Measurements from ENCODE around the gene DDX59.

DDX59 gene

GRCh38 chr1:200666309-200666708, 3.4 kb downstream of the DDX59 start:
- peaks cover 3% of the 10 kb centered on the region; the same call in 1 of the 2 replicates for H3K4me1 ChIP-seq (ENCODE audit: control insufficient read depth, insufficient read depth, low read length)
- POLR2A ChIA-PET: no interaction called here
- no peak overlapping the region for H3K27ac ChIP-seq (ENCODE audit: extremely low read depth, low read depth, low read length)
- CTCF ChIA-PET: interaction anchor here (0.5 to 0.6 kb wide), 2 partner anchors 9 to 58 kb away, joined by 3 read pairs; no protein-coding TSS in a partner anchor
- no peaks in the 10 kb centered on the region for H3K9me3 ChIP-seq (ENCODE audit: control insufficient read depth, insufficient read depth, low read depth, low read length)
- no peak for TF ChIP-seq ZBTB7A (tag by site-specific recombination; IDR thresholded peaks at IDR 0.05; ENCODE audit: low read depth)
- TF ChIP-seq ELK4 (IDR thresholded peaks at IDR 0.05; ENCODE audit: borderline replicate concordance, low read depth, low read length): no peak
- no peak for TF ChIP-seq ZNF544 (tag by site-specific recombination; IDR thresholded peaks at IDR 0.05)
- TF ChIP-seq ZNF473 (tag by site-specific recombination; IDR thresholded peaks at IDR 0.05): no peak
- no peak for TF ChIP-seq ZNF157 (tag by site-specific recombination; IDR thresholded peaks at IDR 0.05)
- TF ChIP-seq KLF7 (tag by site-specific recombination; IDR thresholded peaks at IDR 0.05; ENCODE audit: borderline replicate concordance): no peak
- TF ChIP-seq ZNF266 (tag by site-specific recombination; IDR thresholded peaks at IDR 0.05; ENCODE audit: low read depth): no peak
- TF ChIP-seq WT1 (tag by site-specific recombination; IDR thresholded peaks at IDR 0.05): no peak
- TF ChIP-seq ZIC2 (tag by site-specific recombination; IDR thresholded peaks at IDR 0.05): no peak
- no peak for TF ChIP-seq GFI1B (tag by site-specific recombination; IDR thresholded peaks at IDR 0.05)
- TF ChIP-seq SALL2 (tag by site-specific recombination; IDR thresholded peaks at IDR 0.05; ENCODE audit: borderline replicate concordance): no peak
- no peak for TF ChIP-seq ZNF596 (tag by site-specific recombination; IDR thresholded peaks at IDR 0.05)
- no peak for TF ChIP-seq ZBTB44 (tag by site-specific recombination; IDR thresholded peaks at IDR 0.05)
- no peak for TF ChIP-seq ZNF175 (tag by site-specific recombination; IDR thresholded peaks at IDR 0.05)
- TF ChIP-seq ZNF350 (tag by site-specific recombination; IDR thresholded peaks at IDR 0.05): no peak
- no peak for TF ChIP-seq ZNF677 (tag by site-specific recombination; IDR thresholded peaks at IDR 0.05)
- TF ChIP-seq ZNF560 (tag by site-specific recombination; IDR thresholded peaks at IDR 0.05; ENCODE audit: borderline replicate concordance): no peak
- H3K4me3 ChIP-seq (ENCODE audit: low read depth, low read length): no peak overlapping the region
- peaks cover 18 to 41% of the 10 kb centered on the region in 2 experiments for H3K36me3 ChIP-seq (ENCODE audit: control insufficient read depth in 2 of 2, insufficient read depth in 1 of 2, low read length in 2 of 2)

GRCh38 chr1:200665861-200666260, 3.8 kb downstream of the DDX59 start:
- Histone ChIP-seq H3K9me3 (ENCODE audit: control insufficient read depth, insufficient read depth, low read depth, low read length) (no peaks in the 10 kb centered on the region), H3K4me1 (ENCODE audit: control insufficient read depth, insufficient read depth, low read length) (peaks cover 3% of the 10 kb centered on the region; the same call in 1 of the 2 replicates), H3K36me3 (ENCODE audit: control insufficient read depth in 2 of 2, insufficient read depth in 1 of 2, low read length in 2 of 2) (peaks cover 18 to 45% of the 10 kb centered on the region in 2 experiments), H3K27ac (ENCODE audit: extremely low read depth, low read depth, low read length) (no peak overlapping the region), H3K4me3 (ENCODE audit: low read depth, low read length) (no peak overlapping the region)
- ChIA-PET CTCF (interaction anchor here (0.5 to 0.7 kb wide), 3 partner anchors 8 to 57 kb away, joined by 3 read pairs; no protein-coding TSS in a partner anchor), POLR2A (no interaction called here)
- TF ChIP-seq ZNF513 (tag by site-specific recombination; IDR thresholded peaks at IDR 0.05) (no peak), ZNF514 (tag by site-specific recombination; IDR thresholded peaks at IDR 0.05) (no peak), RBAK (tag by site-specific recombination; IDR thresholded peaks at IDR 0.05) (no peak), ZNF211 (tag by site-specific recombination; IDR thresholded peaks at IDR 0.05; ENCODE audit: low read depth) (no peak), ZNF362 (tag by site-specific recombination; IDR thresholded peaks at IDR 0.05) (no peak), ZNF670 (tag by site-specific recombination; IDR thresholded peaks at IDR 0.05; ENCODE audit: low read depth) (no peak), ZNF280C (tag by site-specific recombination; IDR thresholded peaks at IDR 0.05) (no peak), ZBTB11 (tag by site-specific recombination; conservative IDR thresholded peaks at IDR 0.05; ENCODE audit: low read depth) (no peak)
